PFSK-1 (cell line): ENCODE data around the gene IMPG1.

Experiments used
- FOXP2 ChIP-seq: optimal IDR thresholded peaks from 2 replicates; pipeline ENCODE3; 2011; ENCODE audit warnings: borderline replicate concordance, control low read depth, inconsistent platforms; ENCODE audit not compliant: insufficient read depth; ENCODE audit errors: extremely low read length, extremely low read depth
- POLR2AphosphoS5 ChIP-seq: IDR thresholded peaks from 2 replicates; pipeline ENCODE4 v1.6.1; 2012; ENCODE audit warnings: low read depth, mild to moderate bottlenecking, control low read depth, low read length, moderate library complexity
- REST ChIP-seq, 2 experiments: IDR thresholded peaks; 2 replicates each; pipeline versions ENCODE4 v1.6.1 to v1.8.0; 2011 to 2012; ENCODE audit warnings: low read depth in 2 of 2, low read length in 2 of 2, control low read depth in 1 of 2, inconsistent platforms in 1 of 2, mild to moderate bottlenecking in 1 of 2, moderate library complexity in 1 of 2; ENCODE audit not compliant: insufficient read depth in 1 of 2
- SIN3A ChIP-seq: IDR thresholded peaks from 2 replicates; pipeline ENCODE4 v1.6.1; 2012; ENCODE audit warnings: mild to moderate bottlenecking, low read length, moderate library complexity, borderline replicate concordance; ENCODE audit not compliant: insufficient read depth
- TAF1 ChIP-seq: IDR thresholded peaks from 2 replicates; pipeline ENCODE4 v1.6.1; 2012; ENCODE audit warnings: low read length, control low read depth, borderline replicate concordance; ENCODE audit not compliant: insufficient read depth

IMPG1 gene

GRCh38 chr6:76052314-76052713, 20.1 kb downstream of the IMPG1 start:
- TF ChIP-seq FOXP2 (no peak), POLR2AphosphoS5 (no peak), REST (IDR thresholded peaks at IDR 0.05; ENCODE audit: insufficient read depth in 1 of 2, low read depth in 2 of 2, low read length in 2 of 2) (no peak), SIN3A (no peak), TAF1 (no peak)

- TF ChIP-seq POLR2AphosphoS5 = no peak
- no peak for TF ChIP-seq REST (IDR thresholded peaks at IDR 0.05; ENCODE audit: insufficient read depth in 1 of 2, low read depth in 2 of 2, low read length in 2 of 2)
- TF ChIP-seq TAF1 = no peak
- TF ChIP-seq SIN3A = no peak
- no peak for TF ChIP-seq FOXP2
Measured at GRCh38 chr6:76043690-76044089, 28.8 kb downstream of the IMPG1 start.

GRCh38 chr6:76035713-76036112, 36.7 kb downstream of the IMPG1 start:
- TF ChIP-seq POLR2AphosphoS5 (no peak), REST (IDR thresholded peaks at IDR 0.05; ENCODE audit: insufficient read depth in 1 of 2, low read depth in 2 of 2, low read length in 2 of 2) (no peak), FOXP2 (no peak), TAF1 (no peak)

- TF ChIP-seq POLR2AphosphoS5 = no peak
- no peak for TF ChIP-seq FOXP2
- no peak for TF ChIP-seq REST (IDR thresholded peaks at IDR 0.05; ENCODE audit: insufficient read depth in 1 of 2, low read depth in 2 of 2, low read length in 2 of 2)
- no peak for TF ChIP-seq SIN3A
- no peak for TF ChIP-seq TAF1
Measured at GRCh38 chr6:76026101-76026500, 46.4 kb downstream of the IMPG1 start.
